ENCODE measurements around the gene AKAP6.

GRCh38 chr14:32785585-32785984, 456.5 kb downstream of the AKAP6 start:
- no peak for TF ChIP-seq CTCF (conservative IDR thresholded peaks at IDR 0.05; ENCODE audit: low read length)
- no peak for TF ChIP-seq EZH2phosphoT487 (IDR thresholded peaks at IDR 0.05; ENCODE audit: borderline replicate concordance, low read depth, low read length)

Measured in OCI-LY7 (cell line).